ENCODE data around the gene PLPP3.

PLPP3 gene

GRCh38 chr1:56493826-56494225, 85.5 kb downstream of the PLPP3 start:
- no peak for DNase-seq

GRCh38 chr1:56491441-56491840, 87.9 kb downstream of the PLPP3 start:
- DNase-seq = no peak

- no peak for DNase-seq
These were observed 88.7 kb downstream of the PLPP3 start for GRCh38 chr1:56490619-56491018.

- no peak for DNase-seq
These were observed 89.7 kb downstream of the PLPP3 start for GRCh38 chr1:56489695-56490094.

GRCh38 chr1:56484695-56485094, 94.7 kb downstream of the PLPP3 start:
- no peak for DNase-seq

GRCh38 chr1:56483104-56483503, 96.3 kb downstream of the PLPP3 start:
- no peak for DNase-seq

- DNase-seq = no peak
These were observed 96.9 kb downstream of the PLPP3 start for GRCh38 chr1:56482486-56482885.

GRCh38 chr1:56481140-56481694, 98.1 kb downstream of the PLPP3 start:
- peak; percentile 70 for DNase-seq

- DNase-seq = no peak
These were observed 100.6 kb downstream of the PLPP3 start for GRCh38 chr1:56478734-56479133.

- DNase-seq = no peak
These were observed 101.9 kb downstream of the PLPP3 start for GRCh38 chr1:56477164-56478111.

- DNase-seq = no peak
These were observed 105.6 kb downstream of the PLPP3 start for GRCh38 chr1:56473582-56474270.

GRCh38 chr1:56472860-56473259, 106.5 kb downstream of the PLPP3 start:
- DNase-seq = no peak

GRCh38 chr1:56469640-56470371, 109.6 kb downstream of the PLPP3 start:
- no peak for DNase-seq

GRCh38 chr1:56468518-56468917, 110.8 kb downstream of the PLPP3 start:
- no peak for DNase-seq

- DNase-seq = no peak
These were observed 112.8 kb downstream of the PLPP3 start for GRCh38 chr1:56466538-56466937.

- no peak for DNase-seq
These were observed 115.1 kb downstream of the PLPP3 start for GRCh38 chr1:56464294-56464693.

GRCh38 chr1:56463376-56463775, 116.0 kb downstream of the PLPP3 start:
- DNase-seq = no peak

- no peak for DNase-seq
These were observed 117.2 kb downstream of the PLPP3 start for GRCh38 chr1:56462209-56462608.

- no peak for DNase-seq
These were observed 117.9 kb downstream of the PLPP3 start for GRCh38 chr1:56461158-56462127.

GRCh38 chr1:56459260-56459659, 120.1 kb downstream of the PLPP3 start:
- DNase-seq = no peak

GRCh38 chr1:56457756-56458375, 121.5 kb downstream of the PLPP3 start:
- no peak for DNase-seq
